Stimulated activated naive CD8-positive, alpha-beta T cell treated with anti-CD3 and anti-CD28 coated beads, Interleukin-15, Interleukin-2, amounts not matched to agents 100 U/mL and 50 U/mL, for 24 hours (primary cell): ENCODE measurements around the gene MPLKIP.
"Not testable (repeated sequence)": the region's sequence is repeated elsewhere in the genome, so short reads cannot be mapped to it uniquely, and the experiment has no call there.

Experiments
- ATAC-seq: fragments of 150-1000 bp; cut with Tn5 transposase; one replicate; pipeline ENCODE4 v1.10.0; 2021
- DNase-seq: peaks from one replicate; pipeline ENCODE4 v3.0.0; 2021

Gene MPLKIP

DNA sequence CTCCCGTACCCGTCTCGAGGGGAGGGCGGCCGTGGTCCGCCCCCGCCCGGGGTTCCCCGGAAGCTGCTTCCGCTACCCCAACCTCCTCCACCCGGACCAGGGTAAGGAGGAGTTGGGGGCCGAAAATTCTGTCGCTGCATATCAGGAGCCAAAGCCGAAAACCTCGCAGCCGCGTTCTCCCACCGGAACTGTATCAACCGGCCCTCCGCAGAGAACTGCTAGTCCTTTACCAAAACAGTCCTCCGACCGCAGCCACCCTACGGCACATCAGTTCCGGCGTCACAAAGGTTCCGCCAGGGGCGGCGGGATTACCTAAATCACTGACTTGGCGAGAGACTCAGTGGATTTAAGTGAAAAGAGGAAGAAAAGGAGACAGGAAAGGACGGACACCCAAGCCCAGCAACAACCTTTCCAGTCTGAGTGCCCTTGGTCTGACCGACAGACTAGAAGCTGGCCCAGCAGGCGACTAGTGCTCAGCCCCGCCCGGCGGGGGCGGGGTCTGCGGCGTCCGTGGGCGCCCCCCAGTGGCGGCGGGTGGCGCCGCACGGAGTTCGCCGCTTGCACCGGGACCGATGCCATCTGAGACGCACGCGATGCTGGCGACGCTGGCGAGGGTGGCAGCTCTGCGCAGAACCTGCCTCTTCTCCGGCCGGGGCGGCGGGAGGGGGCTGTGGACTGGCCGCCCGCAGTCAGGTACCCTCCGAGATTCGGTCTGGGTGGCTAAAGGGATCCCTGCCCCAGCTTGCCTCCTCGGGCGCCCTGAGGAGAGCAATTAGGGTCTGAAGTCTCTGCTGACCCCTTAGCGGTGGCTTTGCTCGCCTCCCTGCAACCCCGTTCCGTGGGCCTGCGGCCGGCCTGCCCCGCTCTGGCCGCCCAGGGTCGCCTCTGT, at the start of gene MPLKIP, which contains the start of gene SUGCT:
Gene MPLKIP, minus strand, starts transcription at position 195 of the 889 bp plus-strand sequence. Its CDS starts 55 bp downstream, at position 140.
Gene SUGCT, plus strand, starts transcription at position 578 of the 889 bp plus-strand sequence.
- ATAC-seq = peak; percentile 90
- peak; percentile 86 for DNase-seq

GRCh38 chr7:40182452-40182851, 48.0 kb upstream of the MPLKIP start:
- no peak for ATAC-seq
- DNase-seq = no peak

DNA sequence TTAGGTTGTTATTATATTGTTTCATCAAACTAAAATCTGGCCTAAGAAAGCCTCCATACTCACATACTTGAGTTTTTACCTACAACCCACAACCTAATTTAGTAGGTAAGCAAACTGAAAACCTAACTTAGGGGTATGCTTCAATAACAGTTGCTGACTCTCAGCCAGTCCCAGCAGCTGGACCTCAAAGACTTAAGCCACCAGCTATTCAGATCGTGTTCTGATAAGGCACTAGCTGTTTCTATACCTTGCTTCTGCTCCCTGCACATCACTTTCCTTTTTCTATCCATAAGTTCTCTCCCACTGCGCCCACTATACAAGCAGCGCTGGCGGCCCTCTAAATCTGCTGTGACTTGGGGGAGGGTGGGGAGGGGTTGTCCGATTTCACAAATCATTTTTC, 42.6 kb upstream of the MPLKIP start:
- no peak for ATAC-seq
- no peak for DNase-seq

DNA sequence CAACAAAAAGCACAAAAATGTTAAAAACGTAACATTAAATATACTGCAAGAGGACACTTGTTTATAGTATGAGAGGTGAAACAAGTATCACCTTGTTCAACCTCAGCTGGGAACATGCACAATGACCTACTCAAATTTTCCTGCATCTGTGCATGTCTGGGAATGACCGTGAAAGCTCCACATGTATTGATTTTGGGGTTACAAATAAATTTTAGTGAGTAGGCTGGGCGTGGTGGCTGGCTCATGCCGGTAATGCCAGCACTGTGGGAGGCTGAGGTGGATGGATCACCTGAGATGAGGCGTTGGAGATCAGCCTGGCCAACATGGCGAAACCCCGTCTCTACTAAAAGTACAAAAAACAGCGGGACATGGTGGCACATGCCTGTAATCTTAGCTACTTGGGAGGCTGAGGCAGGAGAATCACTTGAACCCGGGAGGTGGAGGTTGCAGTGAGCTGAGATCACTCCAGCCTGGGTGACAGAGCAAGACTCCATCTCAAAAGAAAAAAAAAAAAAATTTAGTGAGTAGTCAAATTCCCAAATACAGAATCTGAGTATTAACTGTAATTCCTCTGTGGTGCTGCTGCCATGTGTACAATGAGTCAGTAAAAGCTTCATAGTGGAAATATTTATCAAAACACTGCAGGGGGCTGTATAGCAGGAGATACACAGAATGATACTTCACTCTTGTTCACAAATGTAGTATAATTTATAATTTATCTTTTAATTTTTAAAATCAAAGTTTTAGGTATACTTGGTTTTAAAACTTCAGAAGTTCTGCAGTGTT, 41.5 kb upstream of the MPLKIP start:
- no peak for ATAC-seq
- no peak for DNase-seq

DNA sequence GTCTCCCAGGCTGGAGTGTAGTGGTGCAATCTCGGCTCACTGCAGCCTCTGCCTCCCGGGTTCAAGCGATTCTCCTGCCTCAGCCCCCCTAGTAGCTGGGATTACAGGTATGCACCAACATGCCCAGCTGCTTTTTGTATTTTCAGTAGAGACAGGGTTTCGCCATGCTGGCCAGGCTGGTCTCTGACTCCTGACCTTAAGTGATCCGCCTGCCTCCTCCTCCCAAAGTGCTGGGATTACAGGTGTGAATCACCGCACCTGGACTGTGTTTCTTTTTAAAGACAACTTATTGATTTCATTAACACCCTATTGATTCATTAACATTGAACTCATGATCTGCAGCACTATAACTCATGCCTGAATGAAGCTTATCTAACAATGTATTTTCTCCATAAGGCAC, 40.8 kb upstream of the MPLKIP start:
- DNase-seq, ATAC-seq: not testable (repeated sequence)

- not testable (repeated sequence) for DNase-seq
These were observed 38.7 kb upstream of the MPLKIP start for GRCh38 chr7:40173121-40173520.

DNA sequence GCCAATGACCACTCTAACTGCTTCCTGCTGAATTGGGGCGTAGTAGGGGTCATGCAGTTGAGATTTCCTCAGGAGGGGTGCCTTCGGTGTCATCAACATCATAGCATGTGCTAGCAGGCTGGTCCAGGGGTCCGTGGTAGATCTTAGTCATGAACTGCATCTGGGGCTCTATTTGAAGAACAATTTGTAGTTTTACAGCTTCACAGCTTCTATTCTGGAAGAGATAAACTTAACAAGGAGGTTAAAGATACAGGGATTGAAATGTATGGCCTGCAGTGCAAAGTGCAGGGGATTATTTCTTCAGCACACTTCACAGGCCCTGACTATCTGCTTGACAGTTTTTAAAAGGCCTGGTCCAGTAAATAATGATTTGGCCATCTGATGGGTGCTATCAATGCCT, 33.8 kb upstream of the MPLKIP start:
- ATAC-seq, DNase-seq: not testable (repeated sequence)

More at GRCh38 chr7:40173121-40173520, 38.7 kb upstream of the MPLKIP start:
- not testable (repeated sequence) for ATAC-seq

- no peak for DNase-seq
- ATAC-seq = no peak
These were observed 32.9 kb upstream of the MPLKIP start for GRCh38 chr7:40167291-40167690.

GRCh38 chr7:40165216-40165615, 30.8 kb upstream of the MPLKIP start:
- DNase-seq (no peak), ATAC-seq (no peak)

DNA sequence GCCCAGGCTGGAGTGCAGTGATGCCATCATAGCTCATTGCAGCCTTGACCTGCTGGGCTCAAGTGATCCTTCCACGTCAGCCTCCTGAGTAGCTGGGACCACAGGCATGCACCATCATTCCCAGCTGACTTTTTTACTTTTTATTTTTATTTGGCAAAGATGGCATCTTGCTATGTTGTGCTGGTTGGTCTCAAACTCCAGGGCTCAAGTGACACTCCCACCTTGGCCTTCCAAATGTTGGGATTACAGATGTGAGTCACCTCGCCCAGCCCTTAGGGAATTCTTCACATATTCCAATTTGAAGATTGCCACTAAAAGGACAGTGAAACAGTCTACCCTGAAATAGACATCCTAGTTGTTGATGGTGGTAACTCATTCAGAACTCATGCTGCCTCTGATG, 28.1 kb upstream of the MPLKIP start:
- DNase-seq (no peak), ATAC-seq (no peak)

- DNase-seq (no peak), ATAC-seq (no peak)
These were observed 22.6 kb upstream of the MPLKIP start for GRCh38 chr7:40156988-40157387.

DNA sequence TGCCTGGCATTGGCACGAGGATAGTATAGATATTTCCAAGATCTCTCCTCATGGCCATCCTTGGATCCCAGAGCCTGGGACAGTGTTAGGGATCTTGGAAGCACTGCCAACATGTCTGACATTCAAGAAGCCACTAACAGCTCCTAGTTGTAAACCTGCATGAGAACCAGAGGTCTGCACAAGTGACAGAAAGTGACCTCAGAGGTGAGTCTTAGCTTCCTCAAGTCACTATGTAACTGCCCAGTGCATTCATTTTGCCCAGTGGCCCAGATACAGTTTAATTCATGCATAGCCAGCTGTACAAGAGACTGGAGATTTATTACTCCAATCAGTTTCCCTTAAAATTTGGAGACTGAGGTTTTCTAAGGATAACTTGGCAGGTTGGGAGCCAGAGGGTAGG, 17.1 kb upstream of the MPLKIP start:
- DNase-seq (no peak), ATAC-seq (no peak)

DNA sequence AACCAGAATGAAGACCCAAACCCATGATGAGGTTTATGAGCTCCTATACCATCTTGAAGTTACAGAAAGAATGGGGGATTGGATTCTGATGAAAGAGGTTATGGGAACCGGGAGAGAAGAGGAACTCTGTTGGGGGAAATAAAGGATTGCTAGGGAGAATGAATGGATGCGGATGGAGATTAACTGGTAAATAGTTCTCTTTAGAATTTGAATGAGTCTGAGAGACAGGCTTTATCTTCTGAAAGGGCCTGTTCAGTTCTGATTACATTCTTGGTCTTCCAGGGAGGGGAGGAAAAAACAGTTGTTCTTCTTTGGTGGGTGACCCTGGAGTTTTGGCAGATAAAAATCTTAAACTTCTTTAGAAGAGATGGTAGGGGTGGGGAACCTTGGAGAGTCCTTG, 14.2 kb upstream of the MPLKIP start:
- no peak for ATAC-seq
- no peak for DNase-seq

DNA sequence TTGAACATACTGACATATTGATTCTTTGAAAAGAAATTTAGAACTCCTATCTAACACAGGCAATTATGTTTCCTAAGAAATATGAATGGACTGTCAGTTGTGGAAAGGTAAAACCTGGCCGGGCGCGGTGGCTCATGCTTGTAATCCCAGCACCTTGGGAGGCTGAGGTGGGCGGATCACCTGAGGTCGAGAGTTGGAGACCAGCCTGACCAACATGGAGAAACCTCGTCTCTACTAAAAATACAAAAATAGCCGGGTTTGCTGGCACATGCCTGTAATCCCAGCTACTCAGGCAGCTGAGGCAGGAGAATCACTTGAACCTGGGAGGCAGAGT, 13.8 kb upstream of the MPLKIP start:
- ATAC-seq, DNase-seq: not testable (repeated sequence)

DNA sequence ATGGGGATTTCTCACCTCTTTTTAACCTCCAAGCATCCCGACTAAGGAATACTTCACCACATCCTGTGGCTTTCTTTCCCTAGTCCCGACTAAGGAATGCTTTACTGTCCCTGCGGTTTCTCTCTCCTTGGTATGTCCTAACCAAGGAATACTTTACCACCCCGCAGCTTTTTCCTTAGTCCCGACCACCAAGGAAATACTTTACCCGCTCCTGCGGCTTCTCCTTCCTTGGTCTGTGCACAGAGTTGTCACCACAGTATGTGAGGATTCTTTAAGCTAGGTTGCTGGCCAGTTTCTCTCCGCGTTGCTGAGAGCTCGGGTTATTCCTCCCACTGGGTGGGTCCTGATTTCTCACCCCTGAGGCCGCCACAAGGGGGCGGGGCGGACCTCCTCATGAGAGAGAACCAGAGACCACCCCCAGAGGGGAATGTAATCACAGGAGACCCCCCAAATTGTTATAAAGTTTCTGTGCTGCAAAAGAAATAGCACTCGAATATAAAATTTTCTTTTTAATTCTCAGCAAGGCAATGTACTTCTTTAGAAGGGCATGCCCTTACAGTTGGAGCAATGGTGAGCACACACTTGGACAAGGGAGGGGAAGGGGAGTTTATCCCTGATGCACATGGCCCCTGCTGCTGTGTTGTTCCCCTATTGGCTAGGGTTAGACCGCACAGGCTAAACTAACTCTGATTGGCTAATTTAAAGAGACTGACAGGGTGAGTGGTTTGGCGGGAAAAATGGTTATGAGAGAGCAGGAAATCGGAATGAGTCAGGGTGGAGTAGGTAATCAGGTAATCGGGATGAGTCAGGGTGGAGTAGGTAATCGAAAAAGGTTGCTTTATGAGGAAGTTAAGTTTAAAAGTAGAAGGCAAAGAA, 13.2 kb upstream of the MPLKIP start:
- ATAC-seq = no peak
- DNase-seq = no peak

DNA sequence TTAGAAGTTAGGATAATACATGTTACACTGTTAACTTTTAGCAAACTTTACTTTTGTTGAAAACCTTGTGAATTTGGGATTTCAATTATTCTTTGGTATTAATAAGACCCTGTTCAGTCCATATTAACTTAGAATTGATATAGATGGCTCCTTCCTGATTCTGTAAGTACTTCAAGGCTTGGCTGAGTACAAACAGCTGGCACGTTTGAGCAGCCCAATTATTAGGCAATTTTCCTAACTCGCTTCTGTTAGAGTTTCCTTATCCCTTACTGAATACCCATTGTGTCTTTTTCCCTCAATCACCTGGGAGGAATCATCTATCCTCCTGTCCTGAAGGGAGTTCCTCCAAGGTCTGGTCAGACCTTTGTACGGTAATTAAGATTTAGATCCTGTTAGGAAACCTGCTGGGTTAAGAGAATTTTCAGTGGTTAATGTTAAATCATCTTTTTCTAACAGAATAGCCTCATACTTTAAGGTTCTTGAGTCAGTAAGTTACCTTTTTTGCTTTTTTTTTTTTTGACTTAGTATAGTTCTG, 11.2 kb upstream of the MPLKIP start:
- ATAC-seq, DNase-seq: not testable (repeated sequence)

DNA sequence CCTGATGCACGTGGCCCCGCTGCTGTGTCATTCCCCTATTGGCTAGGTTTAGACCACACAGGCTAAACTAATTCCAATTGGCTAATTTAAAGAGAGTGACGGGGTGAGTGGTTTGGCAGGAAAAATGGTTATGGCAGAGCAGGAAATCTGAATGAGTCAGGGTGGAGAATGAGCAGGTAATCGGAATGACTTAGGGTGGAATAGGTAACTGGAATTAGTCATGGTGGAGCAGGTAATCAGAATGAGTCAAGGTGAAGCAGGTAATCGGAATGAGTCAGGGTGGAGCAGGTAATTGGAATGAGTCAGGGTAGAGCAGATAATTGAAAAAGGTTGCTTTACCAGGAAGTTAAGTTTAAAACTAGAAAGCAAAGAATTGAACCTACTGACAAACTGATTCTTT, 7.5 kb upstream of the MPLKIP start:
- DNase-seq, ATAC-seq: not testable (repeated sequence)

DNA sequence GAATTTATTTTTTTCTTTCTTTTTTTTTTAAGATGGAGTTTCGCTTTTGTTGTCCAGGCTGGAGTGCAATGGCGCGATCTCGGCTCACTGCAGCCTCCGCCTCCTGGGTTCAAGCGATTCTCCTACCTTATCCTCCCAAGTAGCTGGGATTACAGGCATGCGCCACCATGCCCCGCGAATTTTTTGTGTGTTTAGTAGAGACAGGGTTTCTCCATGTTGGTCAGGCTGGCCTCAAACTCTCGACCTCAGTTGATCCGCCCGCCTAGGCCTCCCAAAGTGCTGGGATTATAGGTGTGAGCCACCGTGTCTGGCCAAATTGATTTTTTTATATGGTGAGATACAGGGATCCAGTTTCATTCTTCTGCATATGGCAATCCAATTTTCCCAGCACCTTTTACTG, 5.5 kb upstream of the MPLKIP start:
- not testable (repeated sequence) for ATAC-seq, DNase-seq

DNA sequence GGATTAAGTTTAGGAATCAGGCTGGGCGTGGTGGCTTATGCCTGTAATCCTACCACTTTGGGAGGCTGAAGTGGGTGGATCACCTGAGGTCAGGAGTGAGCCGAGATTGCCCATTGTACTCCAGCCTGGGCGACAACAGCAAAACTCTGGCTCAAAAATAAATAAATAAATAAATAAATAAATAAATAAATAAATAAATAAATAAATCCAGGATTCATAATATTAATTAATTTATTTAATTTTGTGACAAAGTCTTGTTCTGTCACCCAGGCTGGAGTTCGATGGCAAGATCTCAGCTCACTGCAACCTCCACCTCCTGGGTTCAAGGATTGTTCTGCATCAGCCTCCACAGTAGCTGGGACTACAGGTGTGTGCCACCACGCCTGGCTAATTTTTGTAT, 4.6 kb upstream of the MPLKIP start:
- no peak for DNase-seq
- ATAC-seq = no peak

GRCh38 chr7:40137563-40137962, 3.1 kb upstream of the MPLKIP start:
- DNase-seq = no peak
- no peak for ATAC-seq

GRCh38 chr7:40135317-40135610, 842 bp upstream of the MPLKIP start:
- ATAC-seq (no peak), DNase-seq (no peak)
